HG02840 (cell line): Measurements from ENCODE around the gene ZNF175.

Experiments used
- ATAC-seq: cut with Tn5 transposase; IDR thresholded peaks from one replicate; pipeline ENCODE4 v1.9.1; 2021; ENCODE audit warnings: mild to moderate bottlenecking, moderate library complexity, moderate number of reproducible peaks; ENCODE audit not compliant: unreplicated experiment, low FRiP score

The ZNF175 gene

DNA sequence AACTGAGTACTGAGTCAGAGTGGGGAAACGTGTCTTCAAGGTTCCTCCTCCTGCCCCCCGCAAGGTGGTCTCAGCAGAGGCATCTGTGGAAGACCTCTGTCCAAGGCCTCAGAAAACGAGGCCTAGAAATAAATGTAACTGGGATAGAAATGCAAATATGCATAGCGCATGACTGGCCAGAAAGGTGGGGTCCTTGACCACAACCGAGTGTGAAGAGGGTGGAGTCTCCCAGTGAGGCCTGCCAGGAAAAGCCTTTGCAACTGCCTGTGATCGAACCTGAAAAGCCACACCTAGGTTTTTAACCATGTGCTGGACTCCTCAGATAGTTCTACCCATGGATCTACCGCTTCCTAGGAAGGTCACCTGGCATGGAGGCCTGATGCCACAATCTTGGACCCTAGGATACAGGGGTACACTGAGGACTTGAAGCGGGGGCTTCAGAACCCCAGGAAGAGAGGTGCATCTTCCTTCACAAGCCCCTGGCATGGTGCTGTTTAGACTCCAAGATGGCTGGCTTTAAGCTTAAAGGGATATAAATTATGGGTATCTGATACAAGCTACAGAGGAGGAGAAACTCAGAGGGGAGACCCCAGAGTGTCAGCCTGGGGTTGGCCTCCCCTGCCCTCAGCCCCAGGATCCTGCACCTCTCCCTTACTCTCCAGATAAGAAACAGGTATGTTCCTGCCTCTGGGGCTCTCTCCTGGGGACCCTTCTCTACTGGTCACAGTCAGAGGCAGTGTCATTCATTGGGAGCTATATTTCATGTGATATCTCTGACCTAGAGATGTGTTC is 21.4 kb upstream of the ZNF175 start:
- no peak for ATAC-seq

DNA sequence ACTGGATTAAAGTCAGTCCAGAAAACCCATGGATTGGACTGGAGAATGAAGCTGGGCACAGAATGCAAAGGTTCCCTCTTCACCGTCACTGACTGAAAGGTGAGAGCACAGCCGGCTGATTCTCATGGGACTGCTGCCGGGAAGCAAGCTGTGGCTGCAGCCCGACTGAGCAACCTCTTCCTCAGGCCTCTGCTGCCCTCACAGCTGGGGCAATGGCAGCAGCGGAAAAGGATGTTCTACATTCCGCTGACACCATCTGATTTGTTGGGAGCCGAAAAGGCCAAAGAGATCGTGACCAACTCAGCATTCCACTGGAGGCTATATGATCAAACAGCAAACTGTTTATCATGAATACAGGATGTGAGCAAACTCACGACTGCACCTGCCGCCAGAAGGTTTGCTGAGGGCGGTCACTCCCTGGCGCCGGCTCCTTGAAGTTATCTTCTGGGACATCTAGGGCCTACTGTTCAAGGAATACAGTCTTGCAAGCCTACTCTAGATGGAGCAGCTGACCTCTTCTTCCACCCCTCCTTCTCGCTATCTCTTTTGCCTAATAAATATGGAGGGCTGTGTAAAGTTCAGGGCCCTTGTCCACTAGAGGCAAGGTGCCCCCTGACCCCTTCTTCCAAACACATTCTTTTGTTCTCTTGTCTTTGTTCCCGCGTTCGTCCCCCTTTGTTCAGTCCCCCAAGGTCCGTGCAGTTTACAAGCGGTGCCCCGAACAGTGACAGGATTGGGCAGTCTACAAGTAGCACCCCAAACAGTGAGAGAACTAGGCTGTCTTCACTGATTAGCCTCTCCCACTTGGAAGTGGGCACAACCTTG is 20.0 kb upstream of the ZNF175 start:
- no peak for ATAC-seq

DNA sequence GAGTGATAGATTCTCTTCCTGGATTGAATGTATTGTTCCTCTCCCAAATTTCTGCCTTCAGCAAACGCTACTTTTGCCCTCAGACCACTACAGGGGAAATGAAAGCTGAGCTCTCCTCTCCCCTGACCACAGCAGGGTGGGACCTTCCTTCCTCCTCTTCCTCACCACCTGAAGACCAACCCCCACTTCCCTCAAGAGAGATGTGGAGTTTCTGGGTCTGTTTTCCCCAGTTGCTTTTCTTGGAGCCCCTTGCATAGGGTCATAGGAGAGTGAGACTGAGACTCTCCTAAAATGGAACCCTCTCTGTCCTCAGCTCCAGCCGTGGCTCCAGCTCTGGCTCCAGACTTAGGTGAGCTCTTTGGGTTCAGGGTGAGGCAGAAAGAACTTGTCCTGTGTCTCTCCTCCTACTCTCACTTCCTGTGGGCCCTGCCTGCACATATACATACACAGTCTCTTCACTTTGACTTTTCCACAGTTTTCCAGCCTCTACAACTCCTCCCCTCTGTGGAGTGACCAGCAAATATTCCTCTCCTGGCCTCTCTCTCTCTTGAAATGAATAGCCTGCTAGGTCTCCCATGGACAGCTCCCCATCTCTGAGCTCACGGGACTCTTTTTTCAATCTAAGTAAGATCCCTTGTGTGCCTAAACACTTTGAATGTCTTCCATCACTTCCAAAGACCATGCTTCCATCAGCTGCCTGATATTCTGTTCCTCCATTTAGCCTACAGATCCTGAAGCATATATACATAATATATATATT is 19.2 kb upstream of the ZNF175 start:
- no peak for ATAC-seq

DNA sequence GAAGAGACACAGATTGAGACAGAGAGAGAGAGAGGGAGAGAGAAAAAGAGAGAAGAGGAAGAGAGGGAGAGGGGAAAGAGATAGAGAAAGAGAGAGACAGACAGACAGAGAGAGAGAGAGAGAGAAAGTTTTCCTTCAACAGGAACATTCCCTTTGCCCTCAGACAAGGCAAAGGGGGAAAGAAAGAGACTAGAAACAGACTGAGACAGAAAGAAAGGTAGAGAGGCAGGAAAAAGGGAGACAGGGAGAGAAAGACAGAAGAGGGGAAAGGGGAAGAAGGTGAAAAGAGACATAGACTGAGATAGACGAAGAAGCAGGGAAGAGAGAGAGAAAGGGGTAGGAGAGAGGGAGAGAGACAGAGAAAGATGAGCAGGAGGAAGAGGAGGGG is 18.5 kb upstream of the ZNF175 start:
- no peak for ATAC-seq

- no peak for ATAC-seq
These were observed 17.9 kb upstream of the ZNF175 start for GRCh38 chr19:51552996-51553725.

GRCh38 chr19:51559240-51559639 is 11.8 kb upstream of the ZNF175 start:
- no peak for ATAC-seq

- ATAC-seq = no peak
These were observed 10.7 kb upstream of the ZNF175 start for GRCh38 chr19:51560339-51560738.

- ATAC-seq = no peak
These were observed 6.3 kb upstream of the ZNF175 start for GRCh38 chr19:51564791-51565190.

DNA sequence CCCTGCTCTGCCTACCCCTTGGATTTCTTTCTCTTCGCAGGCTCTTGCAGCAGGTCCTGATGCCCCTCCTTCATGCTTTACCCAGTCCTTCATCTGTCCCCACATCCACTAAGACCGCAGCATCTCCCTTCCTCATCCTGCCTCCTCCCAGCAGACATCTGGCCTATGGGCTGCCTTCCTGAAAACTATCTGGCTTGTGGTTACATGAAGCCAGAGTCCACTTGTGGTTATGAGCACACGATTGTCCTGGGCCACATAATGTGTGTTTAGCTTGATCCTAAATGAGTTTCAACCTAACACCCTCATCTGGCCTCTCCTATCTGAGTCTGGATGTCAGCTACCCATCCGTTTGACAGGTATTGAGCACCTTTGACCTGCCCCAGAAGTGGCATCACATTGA is 5.5 kb upstream of the ZNF175 start:
- no peak for ATAC-seq

DNA sequence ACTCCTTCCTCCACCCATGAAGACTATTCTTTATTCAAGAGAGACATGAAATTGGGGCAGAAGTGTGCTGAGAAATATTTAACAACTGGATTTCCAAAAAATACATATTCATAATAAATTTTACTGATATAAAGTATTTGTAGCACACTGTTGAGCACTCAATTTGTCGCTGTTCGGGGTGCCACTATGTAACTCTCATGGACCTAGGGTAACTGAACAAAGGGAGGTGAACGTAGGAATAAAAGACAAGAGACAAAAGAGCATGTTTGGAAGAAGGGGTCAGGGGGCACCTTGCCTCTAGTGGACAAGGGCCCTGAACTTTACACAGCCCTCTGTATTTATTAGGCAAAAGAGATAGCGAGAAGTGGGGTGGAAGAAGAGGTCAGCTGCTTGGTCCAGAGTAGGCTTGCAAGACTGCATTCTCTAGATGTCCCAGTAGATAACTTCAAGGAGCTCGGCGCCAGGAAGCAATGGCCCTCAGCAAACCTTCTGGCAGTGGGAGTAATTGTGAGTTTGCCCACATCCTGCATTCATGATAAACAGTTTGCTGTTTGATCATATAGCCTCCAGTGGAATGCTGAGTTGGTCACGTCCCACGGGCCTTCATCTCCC is 4.5 kb upstream of the ZNF175 start:
- no peak for ATAC-seq

DNA sequence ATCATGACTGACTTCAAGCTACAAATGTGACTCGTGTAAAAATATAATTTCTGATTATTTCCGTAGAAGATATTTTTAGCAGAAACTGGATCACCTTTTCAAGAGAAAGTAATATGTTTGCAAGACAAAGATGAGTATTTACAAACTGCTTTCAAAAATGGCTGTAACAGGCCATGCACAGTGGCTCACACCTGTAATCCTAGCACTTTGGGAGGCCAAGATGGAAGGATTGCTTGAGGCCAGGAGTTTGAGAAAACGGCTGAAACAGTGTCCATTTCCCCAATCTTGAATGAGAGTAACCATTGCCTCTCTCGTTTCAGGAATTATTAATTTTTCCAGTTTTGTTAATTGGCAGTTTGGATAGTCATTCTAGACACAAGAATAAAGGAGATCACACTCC is 3.5 kb upstream of the ZNF175 start:
- no peak for ATAC-seq

DNA sequence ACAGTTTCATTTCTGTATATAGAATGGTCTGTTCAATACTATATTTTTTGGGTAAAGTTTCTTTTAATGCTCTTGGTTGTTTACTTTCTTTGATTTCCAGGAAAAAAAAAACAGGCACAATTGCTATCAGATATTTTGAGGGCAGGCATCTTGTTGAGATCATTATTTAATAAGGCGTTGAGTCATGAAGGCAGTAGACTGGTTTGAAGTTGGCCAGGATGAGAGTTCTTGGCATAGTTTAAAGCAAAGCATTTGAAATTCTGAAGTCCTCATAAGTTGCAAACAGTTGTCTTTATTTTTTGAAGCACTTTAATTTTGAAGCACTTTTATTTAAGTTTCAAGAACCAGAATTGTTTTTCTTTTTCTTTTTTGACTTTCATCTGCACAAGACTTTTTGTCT is 2.6 kb upstream of the ZNF175 start:
- ATAC-seq = no peak

- ATAC-seq = no peak
These were observed 516 bp downstream of the ZNF175 start for GRCh38 chr19:51571599-51571998.

GRCh38 chr19:51572410-51572809 is 1.3 kb downstream of the ZNF175 start:
- ATAC-seq = no peak

DNA sequence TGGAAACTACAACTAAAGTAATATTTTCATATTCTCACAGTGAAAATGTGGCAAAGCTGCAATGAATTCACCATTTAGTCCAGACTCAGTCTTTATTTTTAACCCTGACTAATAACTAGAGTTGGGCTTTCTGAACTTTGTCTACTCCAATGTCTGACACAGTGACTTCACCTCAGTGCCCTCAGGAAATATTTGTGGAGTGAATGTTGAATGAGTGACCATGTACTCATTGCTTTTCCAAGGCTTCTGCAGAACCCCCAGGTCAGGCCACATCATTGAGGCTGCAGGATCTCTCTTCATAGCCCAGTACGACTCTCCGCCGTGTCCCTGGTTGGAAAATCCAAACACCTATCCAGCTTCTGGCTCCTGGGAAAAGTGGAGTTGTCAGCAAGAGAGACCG is 1.8 kb downstream of the ZNF175 start:
- no peak for ATAC-seq

GRCh38 chr19:51573331-51573730 is 2.2 kb downstream of the ZNF175 start:
- no peak for ATAC-seq

- ATAC-seq = no peak
These were observed 5.8 kb downstream of the ZNF175 start for GRCh38 chr19:51576850-51577249.

DNA sequence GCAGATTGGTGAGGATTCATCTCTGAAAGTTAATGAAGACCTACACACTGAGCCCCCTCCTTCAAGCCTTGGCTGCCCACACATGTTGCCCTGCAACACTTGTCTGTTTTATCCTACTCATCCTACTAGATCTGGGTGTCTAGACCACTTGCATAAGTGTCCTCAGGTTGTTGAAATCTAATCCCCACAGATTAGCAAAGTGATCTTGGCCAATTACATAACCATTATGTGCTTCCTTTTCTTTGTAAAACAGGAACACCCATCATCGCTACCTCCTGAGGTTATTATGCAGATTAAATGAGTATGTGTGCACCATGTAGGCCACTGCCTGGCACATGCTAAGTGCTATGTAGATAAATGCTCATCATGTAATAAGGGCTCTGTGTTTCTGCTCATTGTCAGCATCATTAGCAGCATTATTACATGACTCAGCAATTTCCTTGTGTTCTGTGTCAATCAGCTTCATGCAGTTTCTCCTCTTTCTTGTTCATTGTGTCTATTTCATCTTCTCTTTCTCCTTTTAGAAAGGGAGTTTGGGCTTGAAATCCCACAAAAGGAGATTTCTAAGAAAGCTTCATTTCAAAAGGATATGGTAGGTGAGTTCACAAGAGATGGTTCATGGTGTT is 15.1 kb downstream of the ZNF175 start:
- no peak for ATAC-seq

DNA sequence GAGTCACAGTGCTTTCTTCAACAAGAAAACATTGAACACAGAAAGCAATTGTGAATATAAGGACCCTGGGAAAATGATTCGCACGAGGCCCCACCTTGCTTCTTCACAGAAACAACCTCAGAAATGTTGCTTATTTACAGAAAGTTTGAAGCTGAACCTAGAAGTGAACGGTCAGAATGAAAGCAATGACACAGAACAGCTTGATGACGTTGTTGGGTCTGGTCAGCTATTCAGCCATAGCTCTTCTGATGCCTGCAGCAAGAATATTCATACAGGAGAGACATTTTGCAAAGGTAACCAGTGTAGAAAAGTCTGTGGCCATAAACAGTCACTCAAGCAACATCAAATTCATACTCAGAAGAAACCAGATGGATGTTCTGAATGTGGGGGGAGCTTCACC is 15.7 kb downstream of the ZNF175 start:
- ATAC-seq = no peak
